Keratinocyte (primary cell): ENCODE results near the gene PTGDR2. TPM values are rescaled to one million over a fixed set of nuclear protein-coding genes. Genes with fewer than 3 reads are reported as not detected.

Experiments used
- DNase-seq: peaks from one replicate; pipeline ENCODE4 v3.0.0-alpha.2; 2011; ENCODE audit warnings: low read depth, missing footprints, low spot score
- FAIRE-seq: peaks from 2 replicates; lab custom pipeline; 2011; peaks lifted over from hg19 to GRCh38; lab: Jason Lieb, UNC
- H2AFZ ChIP-seq: 2 replicates; pipeline ENCODE4 v1.6.0; 2012; ENCODE audit warnings: low read length, control low read depth, inconsistent platforms; ENCODE audit not compliant: control insufficient read depth
- H3K27ac ChIP-seq: 2 replicates; pipeline ENCODE4 v1.5.1; 2011; ENCODE audit warnings: low read length; ENCODE audit not compliant: control insufficient read depth, insufficient read depth
- H3K27me3 ChIP-seq: 3 replicates; pipeline ENCODE4 v1.6.0; 2011; ENCODE audit warnings: low read length; ENCODE audit not compliant: control insufficient read depth, insufficient read depth; ENCODE audit errors: extremely low read depth
- H3K36me3 ChIP-seq, 2 experiments: 2 replicates in 1 of 2; 3 replicates in 1 of 2; pipeline ENCODE4 v1.5.1; 2011; ENCODE audit warnings: low read length in 2 of 2, mild to moderate bottlenecking in 1 of 2; ENCODE audit not compliant: control insufficient read depth in 2 of 2, insufficient read depth in 2 of 2; ENCODE audit errors: extremely low read depth in 1 of 2
- H3K4me1 ChIP-seq: 3 replicates; pipeline ENCODE4 v1.5.1; 2011; ENCODE audit warnings: low read length; ENCODE audit not compliant: control insufficient read depth, insufficient read depth; ENCODE audit errors: extremely low read depth
- H3K4me2 ChIP-seq: 3 replicates; pipeline ENCODE4 v1.6.0; 2011; ENCODE audit warnings: low read depth, low read length; ENCODE audit not compliant: control insufficient read depth, insufficient read depth; ENCODE audit errors: extremely low read depth
- H3K4me3 ChIP-seq, 3 experiments: fragments of 200-600 bp in 1 of 3; sonication (generic) in 1 of 3; 2 replicates in 2 of 3; 3 replicates in 1 of 3; pipeline ENCODE4 v1.5.1; 2011 to 2016; ENCODE audit warnings: low read length in 3 of 3, mild to moderate bottlenecking in 3 of 3, control low read depth in 2 of 3, inconsistent platforms in 1 of 3, low read depth in 1 of 3, mixed read lengths in 1 of 3, mixed run types in 1 of 3, moderate library complexity in 1 of 3; ENCODE audit not compliant: control insufficient read depth in 2 of 3, insufficient read depth in 2 of 3; ENCODE audit errors: extremely low read depth in 1 of 3
- H3K79me2 ChIP-seq: 2 replicates; pipeline ENCODE4 v1.6.0; 2012; ENCODE audit warnings: low read length; ENCODE audit not compliant: control insufficient read depth, insufficient read depth
- H3K9ac ChIP-seq: 3 replicates; pipeline ENCODE4 v1.6.0; 2011; ENCODE audit warnings: low read length; ENCODE audit not compliant: control insufficient read depth, insufficient read depth; ENCODE audit errors: extremely low read depth
- H3K9me1 ChIP-seq: 3 replicates; pipeline ENCODE4 v1.6.0; 2011; ENCODE audit warnings: low read length; ENCODE audit not compliant: control insufficient read depth, insufficient read depth; ENCODE audit errors: extremely low read depth
- H3K9me3 ChIP-seq: 2 replicates; pipeline ENCODE4 v1.5.1; 2012; ENCODE audit warnings: low read depth, low read length; ENCODE audit not compliant: control insufficient read depth
- H4K20me1 ChIP-seq: 3 replicates; pipeline ENCODE4 v1.6.0; 2011; ENCODE audit warnings: low read length; ENCODE audit not compliant: control insufficient read depth, insufficient read depth; ENCODE audit errors: extremely low read depth
- EZH2 ChIP-seq: IDR thresholded peaks from one replicate; pipeline ENCODE4 v1.6.1; 2012; ENCODE audit warnings: inconsistent platforms, mild to moderate bottlenecking, low read length, moderate library complexity
- dilution Hi-C: fragments of 300-500 bp; cut with MboI; formaldehyde crosslinking; loops from one replicate; pipeline ENCODE4 v1.7.0; 2020; ENCODE audit warnings: low sequenced_read_pairs; ENCODE audit not compliant: extremely low pct_ligation_motif_present
- polyA plus RNA-seq, 5 experiments: library from polyadenylated mRNA; depleted of rRNA in 3 of 5; stranded (reverse) in 3 of 5; stranded (forward) in 1 of 5; unstranded in 1 of 5; fragments of >200 nt; gene quantifications; 1 replicate in 1 of 5; 2 replicates in 3 of 5; 3 replicates in 1 of 5; pipeline versions ENCODE4 v1.2.1 to v1.2.3, GENCODE V29; 2011 to 2012; ENCODE audit warnings: missing spikeins in 2 of 5, low read depth in 1 of 5, low replicate concordance in 1 of 5
- TF ChIP-seq, protein P1 (sequence below), 3 experiments: IDR thresholded peaks in 1 of 3; conservative IDR thresholded peaks in 1 of 3; optimal IDR thresholded peaks in 1 of 3; 2 replicates in 2 of 3; 3 replicates in 1 of 3; pipeline versions ENCODE3 to v1.5.1; 2011; ENCODE audit warnings: low read length in 3 of 3, mild to moderate bottlenecking in 3 of 3, moderate library complexity in 2 of 3, control low read depth in 1 of 3, inconsistent platforms in 1 of 3; ENCODE audit not compliant: insufficient read depth in 2 of 3; ENCODE audit errors: extremely low read depth in 1 of 3

PTGDR2 gene
- polyA plus RNA-seq, 1 donor (not counting 4 experiments of a cell fraction or from before 2014, with no cell fraction given), result not detected

DNA sequence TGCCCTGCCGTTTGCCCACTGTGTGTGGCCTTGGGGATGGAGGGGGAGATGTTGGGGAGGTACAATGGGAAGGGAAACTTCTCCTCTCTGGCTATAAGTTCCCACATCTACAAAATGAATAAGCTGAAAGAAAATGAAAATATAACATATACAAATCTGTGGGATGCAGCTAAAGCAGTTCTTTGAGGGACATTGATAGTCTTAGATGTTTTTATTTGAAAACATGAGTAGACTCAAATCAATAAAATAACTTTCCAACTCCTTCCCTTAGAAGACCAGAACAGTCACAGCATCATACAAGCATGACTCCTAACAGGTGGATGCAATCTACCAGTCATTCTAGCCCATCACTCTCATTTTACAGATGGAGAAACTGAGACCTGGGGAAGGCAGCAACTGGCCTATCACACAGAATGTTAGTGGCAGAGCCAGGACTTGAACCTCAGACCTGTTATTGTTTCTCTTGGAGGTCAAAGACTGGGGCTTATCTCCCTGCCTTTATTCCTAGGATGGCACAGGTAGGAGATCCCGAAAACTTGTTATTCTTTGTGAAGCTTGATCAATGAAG is 39.1 kb downstream of the PTGDR2 start:
- Histone ChIP-seq H2AFZ (no peak overlapping the region), H3K79me2 (no peaks in the 10 kb centered on the region)
- dilution Hi-C loops, result no loop called here

DNA sequence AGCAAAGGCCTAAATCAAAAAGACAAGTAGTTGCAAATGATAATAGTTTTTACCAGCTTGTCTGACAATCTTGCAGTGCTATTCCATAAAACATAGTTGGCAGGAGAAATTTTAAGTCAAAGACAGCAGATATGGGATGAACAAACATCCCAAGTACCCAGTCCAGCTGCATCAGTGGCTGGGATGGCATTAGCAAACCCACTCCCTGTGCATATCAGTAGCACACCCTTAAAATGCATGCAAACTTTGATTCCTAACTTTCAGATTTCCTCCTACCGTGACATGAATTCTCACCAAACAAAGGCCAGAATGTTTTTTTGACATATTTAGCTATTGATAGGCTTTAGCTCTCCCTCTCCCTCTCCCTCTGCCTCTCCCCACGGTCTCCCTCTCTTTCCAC is 41.6 kb downstream of the PTGDR2 start:
- no peak for DNase-seq
- Histone ChIP-seq H3K9me3 (no peaks in the 10 kb centered on the region), H3K9ac (no peak overlapping the region), H3K4me2 (no peak overlapping the region), H3K79me2 (no peaks in the 10 kb centered on the region), H3K36me3 (no peaks in the 10 kb centered on the region), H3K27me3 (no peaks in the 10 kb centered on the region), H3K4me3 (no peak overlapping the region), H3K9me1 (no peaks in the 10 kb centered on the region), H3K27ac (no peak overlapping the region), H4K20me1 (no peaks in the 10 kb centered on the region), H2AFZ (no peak overlapping the region), H3K4me1 (no peaks in the 10 kb centered on the region)
- dilution Hi-C loops, result no loop called here
- FAIRE-seq, result no peak
- no peak for TF ChIP-seq EZH2
- TF ChIP-seq, protein P1, sequence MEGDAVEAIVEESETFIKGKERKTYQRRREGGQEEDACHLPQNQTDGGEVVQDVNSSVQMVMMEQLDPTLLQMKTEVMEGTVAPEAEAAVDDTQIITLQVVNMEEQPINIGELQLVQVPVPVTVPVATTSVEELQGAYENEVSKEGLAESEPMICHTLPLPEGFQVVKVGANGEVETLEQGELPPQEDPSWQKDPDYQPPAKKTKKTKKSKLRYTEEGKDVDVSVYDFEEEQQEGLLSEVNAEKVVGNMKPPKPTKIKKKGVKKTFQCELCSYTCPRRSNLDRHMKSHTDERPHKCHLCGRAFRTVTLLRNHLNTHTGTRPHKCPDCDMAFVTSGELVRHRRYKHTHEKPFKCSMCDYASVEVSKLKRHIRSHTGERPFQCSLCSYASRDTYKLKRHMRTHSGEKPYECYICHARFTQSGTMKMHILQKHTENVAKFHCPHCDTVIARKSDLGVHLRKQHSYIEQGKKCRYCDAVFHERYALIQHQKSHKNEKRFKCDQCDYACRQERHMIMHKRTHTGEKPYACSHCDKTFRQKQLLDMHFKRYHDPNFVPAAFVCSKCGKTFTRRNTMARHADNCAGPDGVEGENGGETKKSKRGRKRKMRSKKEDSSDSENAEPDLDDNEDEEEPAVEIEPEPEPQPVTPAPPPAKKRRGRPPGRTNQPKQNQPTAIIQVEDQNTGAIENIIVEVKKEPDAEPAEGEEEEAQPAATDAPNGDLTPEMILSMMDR (optimal IDR thresholded peaks at IDR 0.05 in 1 of 3, IDR thresholded peaks at IDR 0.05 in 1 of 3, conservative IDR thresholded peaks at IDR 0.05 in 1 of 3; ENCODE audit: extremely low read depth in 1 of 3, insufficient read depth in 2 of 3, low read length in 3 of 3), result no peak

More for the DNA sequence above, 39.1 kb downstream of the PTGDR2 start:
- Histone ChIP-seq H3K4me1 (no peaks in the 10 kb centered on the region), H3K27ac (no peak overlapping the region), H3K9me1 (no peaks in the 10 kb centered on the region), H3K4me3 (no peak overlapping the region), H3K36me3 (no peaks in the 10 kb centered on the region), H3K4me2 (no peak overlapping the region), H3K9me3 (no peaks in the 10 kb centered on the region), H3K27me3 (no peaks in the 10 kb centered on the region), H3K9ac (no peak overlapping the region), H4K20me1 (no peaks in the 10 kb centered on the region)
- DNase-seq (no peak), FAIRE-seq (no peak)
- no peak for TF ChIP-seq EZH2
- TF ChIP-seq, protein P1 (optimal IDR thresholded peaks at IDR 0.05 in 1 of 3, IDR thresholded peaks at IDR 0.05 in 1 of 3, conservative IDR thresholded peaks at IDR 0.05 in 1 of 3; ENCODE audit: extremely low read depth in 1 of 3, insufficient read depth in 2 of 3, low read length in 3 of 3), result no peak
